ENCODE data around the gene TMEM221.

DNA sequence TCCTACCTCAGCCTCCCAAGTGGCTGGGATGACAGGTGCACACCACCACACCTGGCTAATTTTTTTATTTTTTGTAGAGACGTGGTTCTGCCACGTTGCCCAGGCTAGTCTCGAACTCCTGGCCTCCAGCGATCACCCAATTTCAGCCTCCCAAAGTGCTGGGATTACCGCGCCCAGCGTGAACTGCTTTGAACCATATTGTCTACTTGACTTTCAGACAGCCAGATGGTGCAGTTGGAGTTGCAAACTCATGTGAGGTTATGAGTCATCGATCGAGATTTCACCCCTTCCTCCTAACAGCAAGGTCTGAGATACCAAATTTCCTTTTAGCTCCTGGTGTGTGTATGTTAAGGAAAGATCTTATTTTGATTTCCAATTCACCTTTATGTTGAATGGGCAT, 24.6 kb upstream of the TMEM221 start:
- TF ChIP-seq, protein P1, sequence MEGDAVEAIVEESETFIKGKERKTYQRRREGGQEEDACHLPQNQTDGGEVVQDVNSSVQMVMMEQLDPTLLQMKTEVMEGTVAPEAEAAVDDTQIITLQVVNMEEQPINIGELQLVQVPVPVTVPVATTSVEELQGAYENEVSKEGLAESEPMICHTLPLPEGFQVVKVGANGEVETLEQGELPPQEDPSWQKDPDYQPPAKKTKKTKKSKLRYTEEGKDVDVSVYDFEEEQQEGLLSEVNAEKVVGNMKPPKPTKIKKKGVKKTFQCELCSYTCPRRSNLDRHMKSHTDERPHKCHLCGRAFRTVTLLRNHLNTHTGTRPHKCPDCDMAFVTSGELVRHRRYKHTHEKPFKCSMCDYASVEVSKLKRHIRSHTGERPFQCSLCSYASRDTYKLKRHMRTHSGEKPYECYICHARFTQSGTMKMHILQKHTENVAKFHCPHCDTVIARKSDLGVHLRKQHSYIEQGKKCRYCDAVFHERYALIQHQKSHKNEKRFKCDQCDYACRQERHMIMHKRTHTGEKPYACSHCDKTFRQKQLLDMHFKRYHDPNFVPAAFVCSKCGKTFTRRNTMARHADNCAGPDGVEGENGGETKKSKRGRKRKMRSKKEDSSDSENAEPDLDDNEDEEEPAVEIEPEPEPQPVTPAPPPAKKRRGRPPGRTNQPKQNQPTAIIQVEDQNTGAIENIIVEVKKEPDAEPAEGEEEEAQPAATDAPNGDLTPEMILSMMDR (IDR thresholded peaks at IDR 0.05; ENCODE audit: poor library complexity): no peak
- TF ChIP-seq EZH2 (IDR thresholded peaks at IDR 0.05; ENCODE audit: borderline replicate concordance): no peak
